CD4-positive, alpha-beta T cell treated with Interleukin-6 at 100 ng/mL for 8 hours (primary cell): ENCODE measurements around the gene NME9.

ENCODE experiments used
- DNase-seq: peaks from one replicate; pipeline ENCODE4 v3.0.0-alpha.2; 2020; ENCODE audit warnings: mixed read lengths, low spot score

Gene NME9

GRCh38 chr3:138332472-138333073, 2.9 kb upstream of the NME9 start:
- no peak for DNase-seq

- DNase-seq, result no peak
Measured at GRCh38 chr3:138331143-138331894, 1.7 kb upstream of the NME9 start.

GRCh38 chr3:138329984-138330293, 288 bp upstream of the NME9 start:
- DNase-seq, result no peak

GRCh38 chr3:138328341-138328740, 1.3 kb downstream of the NME9 start:
- DNase-seq, result no peak

- DNase-seq, result no peak
Measured at GRCh38 chr3:138327831-138328230, 1.8 kb downstream of the NME9 start.

GRCh38 chr3:138326866-138327595, 2.6 kb downstream of the NME9 start:
- DNase-seq, result no peak

- DNase-seq, result no peak
Measured at GRCh38 chr3:138325990-138326389, 3.7 kb downstream of the NME9 start.

- no peak for DNase-seq
Measured at GRCh38 chr3:138323971-138324370, 5.7 kb downstream of the NME9 start.

- no peak for DNase-seq
Measured at GRCh38 chr3:138317687-138318086, 12.0 kb downstream of the NME9 start.

GRCh38 chr3:138314751-138315150, 14.9 kb downstream of the NME9 start:
- no peak for DNase-seq

- no peak for DNase-seq
Measured at GRCh38 chr3:138310494-138310893, 19.2 kb downstream of the NME9 start.

GRCh38 chr3:138308783-138309182, 20.9 kb downstream of the NME9 start:
- DNase-seq, result no peak

- DNase-seq, result no peak
Measured at GRCh38 chr3:138307899-138308298, 21.8 kb downstream of the NME9 start.

GRCh38 chr3:138303474-138303873, 26.2 kb downstream of the NME9 start:
- no peak for DNase-seq

GRCh38 chr3:138300647-138301046, 29.0 kb downstream of the NME9 start:
- DNase-seq, result no peak

GRCh38 chr3:138297876-138298275, 31.8 kb downstream of the NME9 start:
- DNase-seq, result no peak

GRCh38 chr3:138297059-138297607, 32.5 kb downstream of the NME9 start:
- DNase-seq, result no peak

- DNase-seq, result no peak
Measured at GRCh38 chr3:138296639-138297038, 33.0 kb downstream of the NME9 start.

GRCh38 chr3:138289701-138290100, 40.0 kb downstream of the NME9 start:
- no peak for DNase-seq

GRCh38 chr3:138289260-138289659, 40.4 kb downstream of the NME9 start:
- no peak for DNase-seq

GRCh38 chr3:138284957-138285477, 44.6 kb downstream of the NME9 start:
- DNase-seq, result no peak

GRCh38 chr3:138284079-138284478, 45.6 kb downstream of the NME9 start:
- DNase-seq, result no peak

GRCh38 chr3:138282836-138283235, 46.8 kb downstream of the NME9 start:
- DNase-seq, result no peak
